ENCODE results near the gene RHOV.
A peak's percentile ranks its signal among the peaks of the same experiment; 100 is the strongest.

The RHOV gene

GRCh38 chr15:40845511-40846284, 28.3 kb downstream of the RHOV start:
- DNase-seq: no peak
- no peak overlapping the region for H3K4me3 ChIP-seq (ENCODE audit: low read depth, low read length)
- H3K4me1 ChIP-seq: peaks cover 4% of the 10 kb centered on the region; the same call in 1 of the 2 replicates
- TF ChIP-seq, protein P1, sequence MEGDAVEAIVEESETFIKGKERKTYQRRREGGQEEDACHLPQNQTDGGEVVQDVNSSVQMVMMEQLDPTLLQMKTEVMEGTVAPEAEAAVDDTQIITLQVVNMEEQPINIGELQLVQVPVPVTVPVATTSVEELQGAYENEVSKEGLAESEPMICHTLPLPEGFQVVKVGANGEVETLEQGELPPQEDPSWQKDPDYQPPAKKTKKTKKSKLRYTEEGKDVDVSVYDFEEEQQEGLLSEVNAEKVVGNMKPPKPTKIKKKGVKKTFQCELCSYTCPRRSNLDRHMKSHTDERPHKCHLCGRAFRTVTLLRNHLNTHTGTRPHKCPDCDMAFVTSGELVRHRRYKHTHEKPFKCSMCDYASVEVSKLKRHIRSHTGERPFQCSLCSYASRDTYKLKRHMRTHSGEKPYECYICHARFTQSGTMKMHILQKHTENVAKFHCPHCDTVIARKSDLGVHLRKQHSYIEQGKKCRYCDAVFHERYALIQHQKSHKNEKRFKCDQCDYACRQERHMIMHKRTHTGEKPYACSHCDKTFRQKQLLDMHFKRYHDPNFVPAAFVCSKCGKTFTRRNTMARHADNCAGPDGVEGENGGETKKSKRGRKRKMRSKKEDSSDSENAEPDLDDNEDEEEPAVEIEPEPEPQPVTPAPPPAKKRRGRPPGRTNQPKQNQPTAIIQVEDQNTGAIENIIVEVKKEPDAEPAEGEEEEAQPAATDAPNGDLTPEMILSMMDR (IDR thresholded peaks at IDR 0.05; ENCODE audit: low read depth, low read length): no peak
- no peaks in the 10 kb centered on the region for H3K36me3 ChIP-seq
- H3K27me3 ChIP-seq: peaks cover 22% of the 10 kb centered on the region
- H3K9me3 ChIP-seq: no peaks in the 10 kb centered on the region

- Histone ChIP-seq H3K36me3 (no peaks in the 10 kb centered on the region), H3K27me3 (peaks cover 22% of the 10 kb centered on the region), H3K4me1 (peaks cover 4% of the 10 kb centered on the region), H3K4me3 (ENCODE audit: low read depth, low read length) (no peak overlapping the region), H3K9me3 (no peaks in the 10 kb centered on the region)
- no peak for DNase-seq
- TF ChIP-seq, protein P1 (IDR thresholded peaks at IDR 0.05; ENCODE audit: low read depth, low read length): no peak
These were observed 29.0 kb downstream of the RHOV start for GRCh38 chr15:40845036-40845435.

GRCh38 chr15:40844696-40845030, 29.4 kb downstream of the RHOV start:
- Histone ChIP-seq H3K9me3 (no peaks in the 10 kb centered on the region), H3K4me3 (ENCODE audit: low read depth, low read length) (no peak overlapping the region), H3K27me3 (peaks cover 22% of the 10 kb centered on the region), H3K36me3 (no peaks in the 10 kb centered on the region), H3K4me1 (peaks cover 4% of the 10 kb centered on the region)
- no peak for DNase-seq
- TF ChIP-seq, protein P1 (IDR thresholded peaks at IDR 0.05; ENCODE audit: low read depth, low read length): no peak

DNA sequence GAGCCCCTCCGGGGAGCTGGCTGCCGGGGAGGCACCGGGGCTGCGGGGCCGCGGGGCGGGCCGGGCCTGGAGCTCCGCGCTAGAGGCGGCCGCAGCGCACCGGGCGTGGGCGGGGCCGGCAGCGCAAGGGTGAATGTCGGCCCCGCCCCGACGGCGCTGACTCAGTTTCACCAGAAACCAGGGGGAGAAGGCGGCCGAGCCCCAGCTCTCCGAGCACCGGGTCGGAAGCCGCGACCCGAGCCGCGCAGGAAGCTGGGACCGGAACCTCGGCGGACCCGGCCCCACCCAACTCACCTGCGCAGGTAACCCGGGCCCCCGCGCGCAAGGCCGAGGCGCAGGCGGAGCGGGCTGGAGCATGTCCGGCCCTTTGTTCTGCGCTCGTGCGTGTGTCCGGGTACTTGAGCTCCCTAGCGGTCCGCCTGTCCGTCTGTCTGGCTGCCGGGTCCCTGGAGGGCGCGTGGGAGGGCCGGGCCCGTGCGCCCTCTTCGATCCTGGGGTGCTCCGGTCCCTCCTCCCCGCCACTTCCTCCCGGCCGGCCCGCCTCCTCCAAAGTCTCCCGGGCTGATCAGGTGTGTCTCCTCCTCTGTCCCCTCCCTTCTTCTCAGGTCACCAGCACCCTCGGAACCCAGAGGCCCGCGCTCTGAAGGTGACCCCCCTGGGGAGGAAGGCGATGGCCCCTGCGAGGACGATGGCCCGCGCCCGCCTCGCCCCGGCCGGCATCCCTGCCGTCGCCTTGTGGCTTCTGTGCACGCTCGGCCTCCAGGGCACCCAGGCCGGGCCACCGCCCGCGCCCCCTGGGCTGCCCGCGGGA, 29.9 kb downstream of the RHOV start, which contains the start of gene SPINT1:
Gene SPINT1 (plus strand): TSS at position 164 of the 811 bp plus-strand sequence. CDS start 507 bp downstream, at position 671.
- Histone ChIP-seq H3K36me3 (no peaks in the 10 kb centered on the region), H3K4me1 (peaks cover 4% of the 10 kb centered on the region), H3K9me3 (no peaks in the 10 kb centered on the region), H3K27me3 (peaks cover 22% of the 10 kb centered on the region), H3K4me3 (ENCODE audit: low read depth, low read length) (peak within 1 kb of the TSS; percentile 43)
- TF ChIP-seq, protein P1 (IDR thresholded peaks at IDR 0.05; ENCODE audit: low read depth, low read length): no peak
- DNase-seq: no peak

GRCh38 chr15:40843261-40843884, 30.7 kb downstream of the RHOV start:
- no peak for DNase-seq
- no peak overlapping the region for H3K4me3 ChIP-seq (ENCODE audit: low read depth, low read length)
- H3K9me3 ChIP-seq: no peaks in the 10 kb centered on the region
- no peaks in the 10 kb centered on the region for H3K36me3 ChIP-seq
- TF ChIP-seq, protein P1 (IDR thresholded peaks at IDR 0.05; ENCODE audit: low read depth, low read length): no peak
- H3K4me1 ChIP-seq: peaks cover 4% of the 10 kb centered on the region
- H3K27me3 ChIP-seq: peaks cover 22% of the 10 kb centered on the region

All from BE2C (cell line).